Endothelial cell of umbilical vein (primary cell): ENCODE data around the gene GIGYF2. TPM values are rescaled to one million over a fixed set of nuclear protein-coding genes. Genes with fewer than 3 reads are reported as not detected.

ENCODE experiments used
- BruUV-seq: library from RNA; stranded (reverse); fragments of 400-500 nt; replicated peaks from 2 replicates; lab custom pipeline; 2021; lab: Mats Ljungman, UMichigan
- CTCF ChIA-PET: fragments of 300-600, 350-600 bp; sonication (Branson Sonifier 250); formaldehyde crosslinking; loops from one replicate; lab custom pipeline; 2021; ENCODE audit warnings: antibody characterized with exemption, inconsistent platforms; lab: Charles Lee
- POLR2A ChIA-PET: fragments of 300-600, 350-600 bp; sonication (Branson Sonifier 250); formaldehyde crosslinking; loops from one replicate; lab custom pipeline; 2021; ENCODE audit warnings: antibody characterized with exemption, inconsistent platforms; lab: Charles Lee
- DNase-seq: peaks from one replicate; pipeline ENCODE4 v3.0.0-alpha.2; 2011; ENCODE audit warnings: low read depth, low spot score
- FAIRE-seq: peaks from 2 replicates; lab custom pipeline; 2011; peaks lifted over from hg19 to GRCh38; lab: Jason Lieb, UNC
- H2AFZ ChIP-seq: 2 replicates; pipeline ENCODE4 v1.6.0; 2012; ENCODE audit warnings: low read depth, low read length, control low read depth, inconsistent platforms
- H3K27ac ChIP-seq: 2 replicates; pipeline ENCODE4 v1.5.1; 2011; ENCODE audit warnings: low read depth, mild to moderate bottlenecking, control low read depth, low read length, moderate library complexity; ENCODE audit not compliant: insufficient read depth
- H3K27me3 ChIP-seq, 2 experiments: 2 replicates each; pipeline versions ENCODE4 v1.6.0 to v1.6.1; 2011; ENCODE audit warnings: low read length in 2 of 2, mixed read lengths in 1 of 2; ENCODE audit not compliant: control insufficient read depth in 2 of 2, insufficient read depth in 2 of 2
- H3K36me3 ChIP-seq, 2 experiments: 2 replicates in 1 of 2; 3 replicates in 1 of 2; pipeline ENCODE4 v1.5.1; 2011; ENCODE audit warnings: low read length in 2 of 2, mild to moderate bottlenecking in 1 of 2, moderate library complexity in 1 of 2; ENCODE audit not compliant: control insufficient read depth in 2 of 2, insufficient read depth in 2 of 2; ENCODE audit errors: extremely low read depth in 1 of 2
- H3K4me1 ChIP-seq: 3 replicates; pipeline ENCODE4 v1.5.1; 2011; ENCODE audit warnings: mild to moderate bottlenecking, low read length; ENCODE audit not compliant: control insufficient read depth, insufficient read depth; ENCODE audit errors: extremely low read depth
- H3K4me2 ChIP-seq: 2 replicates; pipeline ENCODE4 v1.6.1; 2011; ENCODE audit warnings: low read length, control low read depth, mixed read lengths; ENCODE audit not compliant: insufficient read depth
- H3K4me3 ChIP-seq, 3 experiments: fragments of 200-600 bp in 1 of 3; sonication (generic), shearing (Covaris generic) in 1 of 3; replicated peaks in 1 of 3; 2 replicates each; pipeline ENCODE4 v1.5.1; 2011 to 2016; ENCODE audit warnings: control low read depth in 3 of 3, low read length in 3 of 3, mild to moderate bottlenecking in 2 of 3, inconsistent platforms in 1 of 3, low read depth in 1 of 3, moderate library complexity in 1 of 3; ENCODE audit not compliant: insufficient read depth in 1 of 3
- H3K79me2 ChIP-seq: 2 replicates; pipeline ENCODE4 v1.6.0; 2012; ENCODE audit warnings: low read length, inconsistent platforms; ENCODE audit not compliant: control insufficient read depth, insufficient read depth
- H3K9ac ChIP-seq: replicated peaks from 2 replicates; pipeline ENCODE3; 2011; ENCODE audit warnings: low read length, control low read depth; ENCODE audit not compliant: insufficient read depth; ENCODE audit errors: extremely low read depth
- H3K9me1 ChIP-seq: replicated peaks from 3 replicates; pipeline ENCODE4 v1.6.0; 2011; ENCODE audit warnings: mild to moderate bottlenecking, low read length; ENCODE audit not compliant: control insufficient read depth, insufficient read depth; ENCODE audit errors: extremely low read depth
- H3K9me3 ChIP-seq: replicated peaks from 2 replicates; pipeline ENCODE4 v1.5.1; 2012; ENCODE audit warnings: low read length, inconsistent platforms; ENCODE audit not compliant: control insufficient read depth, insufficient read depth
- H4K20me1 ChIP-seq: replicated peaks from 2 replicates; pipeline ENCODE3; 2011; ENCODE audit warnings: mild to moderate bottlenecking, low read length; ENCODE audit not compliant: control insufficient read depth, insufficient read depth; ENCODE audit errors: extremely low read depth
- EZH2 ChIP-seq: IDR thresholded peaks from 2 replicates; pipeline ENCODE4 v1.6.1; 2012; ENCODE audit warnings: borderline replicate concordance, low read depth, mild to moderate bottlenecking, moderate library complexity, low read length, inconsistent platforms; ENCODE audit not compliant: severe bottlenecking
- FOS ChIP-seq: IDR thresholded peaks from 2 replicates; pipeline ENCODE4 v1.6.1; 2011; ENCODE audit warnings: mild to moderate bottlenecking, low read length, moderate library complexity, borderline replicate concordance; ENCODE audit not compliant: insufficient read depth
- GATA2 ChIP-seq: IDR thresholded peaks from 2 replicates; pipeline ENCODE4 v1.7.0; 2011; ENCODE audit warnings: low read depth, mild to moderate bottlenecking, moderate library complexity, mixed read lengths, low read length; ENCODE audit not compliant: insufficient read length, insufficient read depth
- JUN ChIP-seq: IDR thresholded peaks from 2 replicates; pipeline ENCODE4 v1.6.1; 2011; ENCODE audit warnings: borderline replicate concordance, low read depth; ENCODE audit not compliant: insufficient read length, insufficient read depth
- MYC ChIP-seq: IDR thresholded peaks from one replicate; pipeline ENCODE4 v1.6.1; 2011; ENCODE audit warnings: mild to moderate bottlenecking, low read depth, low read length
- POLR2A ChIP-seq: IDR thresholded peaks from 2 replicates; pipeline ENCODE4 v1.6.1; 2012; ENCODE audit warnings: low read depth, mild to moderate bottlenecking, control low read depth, low read length
- POLR2AphosphoS5 ChIP-seq: IDR thresholded peaks from 2 replicates; pipeline ENCODE4 v1.6.1; 2012; ENCODE audit warnings: low read depth, mild to moderate bottlenecking, control low read depth, low read length, moderate library complexity; ENCODE audit not compliant: insufficient read depth
- dilution Hi-C: fragments of 300-500 bp; cut with MboI; formaldehyde crosslinking; loops from one replicate; pipeline ENCODE4 v1.15.0; 2019; ENCODE audit warnings: low sequenced_read_pairs; ENCODE audit not compliant: extremely low pct_ligation_motif_present
- intact Hi-C: fragments of 100-400 bp; cut with micrococcal nuclease; formaldehyde crosslinking; loops from one replicate; pipeline ENCODE4 v1.10.0; 2022
- polyA plus RNA-seq, 4 experiments: library from polyadenylated mRNA; depleted of rRNA in 3 of 4; stranded (reverse) in 3 of 4; unstranded in 1 of 4; fragments of >200 nt; gene quantifications; 2 replicates each; pipeline versions ENCODE4 v1.2.1 to v1.2.3, GENCODE V29; 2011 to 2012; ENCODE audit warnings: missing spikeins in 1 of 4
- total RNA-seq: library from RNA; stranded (reverse); gene quantifications from 2 replicates; pipeline ENCODE4 v1.2.3, GENCODE V29; 2021
- TF ChIP-seq, protein P1 (sequence below), 2 donors: IDR thresholded peaks; 1 replicate in 1 of 2; 2 replicates in 1 of 2; pipeline ENCODE4 v1.5.1; 2011; ENCODE audit warnings: low read length in 2 of 2, mild to moderate bottlenecking in 2 of 2, moderate library complexity in 2 of 2, control low read depth in 1 of 2, inconsistent platforms in 1 of 2, low read depth in 1 of 2; ENCODE audit not compliant: insufficient read depth in 1 of 2; ENCODE audit errors: extremely low read depth in 1 of 2
- TF ChIP-seq, protein P2 (sequence below): IDR thresholded peaks from 2 replicates; pipeline ENCODE4 v1.6.1; 2011; ENCODE audit not compliant: insufficient read depth, insufficient read length

GIGYF2 gene
- total and polyA plus RNA-seq, 2 donors (not counting 3 experiments of a cell fraction or from before 2014, with no cell fraction given) = 22.9 to 56.4 TPM

DNA sequence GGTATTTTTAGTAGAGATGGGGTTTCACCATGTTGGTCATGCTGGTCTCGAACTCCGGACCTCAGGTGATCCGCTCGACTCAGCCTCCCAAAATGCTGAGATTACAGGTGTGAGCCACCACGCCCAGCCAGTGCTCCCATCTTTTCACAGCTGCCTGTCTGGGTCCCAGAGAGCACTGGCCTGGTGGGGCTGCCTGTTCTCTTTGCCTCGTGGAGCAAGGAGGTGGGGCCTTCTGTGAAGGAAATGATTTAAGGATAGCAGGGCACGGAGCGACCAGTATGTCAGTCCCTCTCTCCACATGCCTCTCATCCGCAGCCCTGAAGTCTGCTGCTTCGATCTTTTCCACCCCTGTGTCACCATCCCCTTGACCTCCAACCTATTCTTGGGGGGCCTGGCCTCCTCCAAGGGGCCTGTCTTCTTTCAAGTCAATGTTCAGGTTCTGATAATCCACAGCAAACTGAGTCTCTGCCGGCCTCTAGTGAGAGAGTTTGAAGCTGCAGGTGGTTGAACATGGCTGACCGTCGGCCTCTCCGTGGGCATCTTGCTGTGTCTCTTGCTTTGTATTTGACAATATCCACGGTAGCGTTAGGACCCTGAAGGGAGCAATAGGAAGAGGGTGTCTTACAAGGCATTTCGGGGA lies 28.2 kb upstream of the GIGYF2 start:
- no TSS peak for BruUV-seq
- Histone ChIP-seq H3K4me2 (no peak overlapping the region), H3K9me3 (no peaks in the 10 kb centered on the region), H3K79me2 (no peaks in the 10 kb centered on the region), H3K27me3 (peaks cover 0 to 4% of the 10 kb centered on the region in 2 experiments), H3K4me3 (no peak overlapping the region), H3K4me1 (no peaks in the 10 kb centered on the region), H3K36me3 (no peaks in the 10 kb centered on the region), H3K27ac (no peak overlapping the region), H4K20me1 (no peaks in the 10 kb centered on the region), H2AFZ (no peak overlapping the region), H3K9me1 (no peaks in the 10 kb centered on the region), H3K9ac (no peak overlapping the region)
- ChIA-PET CTCF (interaction anchor here (0.6 to 3.7 kb wide), 8 partner anchors 10 to 66 kb away, joined by 3 to 27 read pairs (median 5); partner anchors contain the start of gene EFHD1), POLR2A (no interaction called here)
- FAIRE-seq = no peak
- intact Hi-C loops = loop anchor here (2.0 kb wide), 1 partner anchor 62 kb away; no protein-coding TSS in a partner anchor
- peak; percentile 28 for DNase-seq
- dilution Hi-C loops = no loop called here
- TF ChIP-seq, protein P1, sequence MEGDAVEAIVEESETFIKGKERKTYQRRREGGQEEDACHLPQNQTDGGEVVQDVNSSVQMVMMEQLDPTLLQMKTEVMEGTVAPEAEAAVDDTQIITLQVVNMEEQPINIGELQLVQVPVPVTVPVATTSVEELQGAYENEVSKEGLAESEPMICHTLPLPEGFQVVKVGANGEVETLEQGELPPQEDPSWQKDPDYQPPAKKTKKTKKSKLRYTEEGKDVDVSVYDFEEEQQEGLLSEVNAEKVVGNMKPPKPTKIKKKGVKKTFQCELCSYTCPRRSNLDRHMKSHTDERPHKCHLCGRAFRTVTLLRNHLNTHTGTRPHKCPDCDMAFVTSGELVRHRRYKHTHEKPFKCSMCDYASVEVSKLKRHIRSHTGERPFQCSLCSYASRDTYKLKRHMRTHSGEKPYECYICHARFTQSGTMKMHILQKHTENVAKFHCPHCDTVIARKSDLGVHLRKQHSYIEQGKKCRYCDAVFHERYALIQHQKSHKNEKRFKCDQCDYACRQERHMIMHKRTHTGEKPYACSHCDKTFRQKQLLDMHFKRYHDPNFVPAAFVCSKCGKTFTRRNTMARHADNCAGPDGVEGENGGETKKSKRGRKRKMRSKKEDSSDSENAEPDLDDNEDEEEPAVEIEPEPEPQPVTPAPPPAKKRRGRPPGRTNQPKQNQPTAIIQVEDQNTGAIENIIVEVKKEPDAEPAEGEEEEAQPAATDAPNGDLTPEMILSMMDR (IDR thresholded peaks at IDR 0.05; ENCODE audit: extremely low read depth in 1 of 2, insufficient read depth in 1 of 2, low read depth in 1 of 2, low read length in 2 of 2) = peak; percentile 18 to 47
- no peak for TF ChIP-seq GATA2

DNA sequence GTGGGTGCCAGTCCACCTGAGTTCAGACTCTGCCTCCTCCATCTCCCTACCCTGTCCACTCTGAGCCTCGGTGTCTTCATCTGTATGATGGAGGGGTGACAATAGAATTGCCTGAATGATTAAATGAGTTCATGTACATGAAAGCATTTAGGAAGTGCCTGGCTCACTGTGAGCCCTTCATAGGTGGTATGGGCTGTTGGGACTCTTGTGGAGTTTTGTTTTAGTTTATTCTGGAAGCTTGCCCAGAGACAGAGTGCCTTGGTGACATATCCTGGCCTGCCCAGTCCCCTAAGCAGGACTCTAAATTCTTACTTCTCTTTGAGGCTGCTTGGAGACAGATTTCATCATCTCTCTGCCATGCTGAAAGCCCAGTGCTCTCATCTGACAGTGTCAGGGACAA lies 24.5 kb upstream of the GIGYF2 start:
- no peak overlapping the region for H3K27ac ChIP-seq
- no peaks in the 10 kb centered on the region for H3K9me1 ChIP-seq
- no TSS peak for BruUV-seq
- dilution Hi-C loops (no loop called here), intact Hi-C loops (no loop called here)
- H3K27me3 ChIP-seq = peaks cover 0 to 4% of the 10 kb centered on the region in 2 experiments
- H3K9me3 ChIP-seq = no peaks in the 10 kb centered on the region
- H3K4me1 ChIP-seq = no peaks in the 10 kb centered on the region
- FAIRE-seq = no peak
- no peaks in the 10 kb centered on the region for H3K36me3 ChIP-seq
- no peak for TF ChIP-seq POLR2AphosphoS5
- TF ChIP-seq, protein P2, sequence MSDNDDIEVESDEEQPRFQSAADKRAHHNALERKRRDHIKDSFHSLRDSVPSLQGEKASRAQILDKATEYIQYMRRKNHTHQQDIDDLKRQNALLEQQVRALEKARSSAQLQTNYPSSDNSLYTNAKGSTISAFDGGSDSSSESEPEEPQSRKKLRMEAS = no peak
- TF ChIP-seq MYC = no peak
- TF ChIP-seq EZH2 = no peak
- TF ChIP-seq GATA2 = no peak
- no peak for TF ChIP-seq POLR2A
- no peak for TF ChIP-seq JUN
- TF ChIP-seq FOS = no peak
- TF ChIP-seq, protein P1 (IDR thresholded peaks at IDR 0.05; ENCODE audit: extremely low read depth in 1 of 2, insufficient read depth in 1 of 2, low read depth in 1 of 2, low read length in 2 of 2) = no peak
- no peak overlapping the region for H3K4me3 ChIP-seq
- H3K4me2 ChIP-seq = no peak overlapping the region
- DNase-seq = no peak
- no peaks in the 10 kb centered on the region for H3K79me2 ChIP-seq
- H2AFZ ChIP-seq = no peak overlapping the region
- H4K20me1 ChIP-seq = no peaks in the 10 kb centered on the region
- ChIA-PET CTCF (no interaction called here), POLR2A (no interaction called here)
- no peak overlapping the region for H3K9ac ChIP-seq
